Measurements from ENCODE around the gene MELTF.
A peak's percentile ranks its signal among the peaks of the same experiment; 100 is the strongest.

The MELTF gene

GRCh38 chr3:197008436-197009209, 21.0 kb downstream of the MELTF start:
- no peak for DNase-seq

GRCh38 chr3:197007953-197008352, 21.7 kb downstream of the MELTF start:
- DNase-seq: no peak

GRCh38 chr3:197007296-197007940, 22.2 kb downstream of the MELTF start:
- DNase-seq: no peak

GRCh38 chr3:197006860-197007259, 22.8 kb downstream of the MELTF start:
- DNase-seq: no peak

- DNase-seq: no peak
Measured at GRCh38 chr3:197006446-197006845, 23.2 kb downstream of the MELTF start.

GRCh38 chr3:197003461-197004385, 25.9 kb downstream of the MELTF start:
- DNase-seq: no peak

GRCh38 chr3:197002701-197003454, 26.7 kb downstream of the MELTF start:
- DNase-seq: peak; percentile 63

GRCh38 chr3:197001972-197002700, 27.5 kb downstream of the MELTF start:
- DNase-seq: no peak

- DNase-seq: no peak
Measured at GRCh38 chr3:197001106-197001971, 28.3 kb downstream of the MELTF start.

- DNase-seq: no peak
Measured at GRCh38 chr3:197000211-197000610, 29.4 kb downstream of the MELTF start.

- no peak for DNase-seq
Measured at GRCh38 chr3:196998966-196999760, 30.5 kb downstream of the MELTF start.

- DNase-seq: no peak
Measured at GRCh38 chr3:196997311-196997710, 32.3 kb downstream of the MELTF start.

GRCh38 chr3:196996454-196997265, 33.0 kb downstream of the MELTF start:
- DNase-seq: no peak

GRCh38 chr3:196995646-196996355, 33.8 kb downstream of the MELTF start:
- DNase-seq: no peak

GRCh38 chr3:196995027-196995426, 34.6 kb downstream of the MELTF start:
- no peak for DNase-seq

GRCh38 chr3:196994056-196994455, 35.6 kb downstream of the MELTF start:
- DNase-seq: no peak

- DNase-seq: no peak
Measured at GRCh38 chr3:196992461-196993065, 37.1 kb downstream of the MELTF start.

All from GOT3 (cell line).